Measurements from ENCODE around the gene CYP4Z1.
"Not testable (repeated sequence)": the region's sequence is repeated elsewhere in the genome, so short reads cannot be mapped to it uniquely, and the experiment has no call there.

- TF ChIP-seq ZNF384 (IDR thresholded peaks at IDR 0.05); BHLHE40 (IDR thresholded peaks at IDR 0.05; ENCODE audit: borderline replicate concordance): not testable (repeated sequence)
These were observed 2.0 kb downstream of the CYP4Z1 start for GRCh38 chr1:47069080-47069479.

Data from HEK293T (cell line).